ENCODE results near the gene SARM1.
A peak's percentile ranks its signal among the peaks of the same experiment; 100 is the strongest.

- no peak for TF ChIP-seq SMC3 (IDR thresholded peaks at IDR 0.05; ENCODE audit: low read length)
- TF ChIP-seq CAMTA2 (CRISPR knock-in tag; IDR thresholded peaks at IDR 0.05; ENCODE audit: borderline replicate concordance) = no peak
- no peak for TF ChIP-seq RFX3 (CRISPR knock-in tag; IDR thresholded peaks at IDR 0.05)
- TF ChIP-seq JUN (CRISPR knock-in tag; IDR thresholded peaks at IDR 0.05) = no peak
- no peak for TF ChIP-seq GABPA (IDR thresholded peaks at IDR 0.05; ENCODE audit: low read depth, low read length)
- TF ChIP-seq GABPA (CRISPR knock-in tag; IDR thresholded peaks at IDR 0.05; ENCODE audit: low read depth) = no peak
- TF ChIP-seq, protein P1, sequence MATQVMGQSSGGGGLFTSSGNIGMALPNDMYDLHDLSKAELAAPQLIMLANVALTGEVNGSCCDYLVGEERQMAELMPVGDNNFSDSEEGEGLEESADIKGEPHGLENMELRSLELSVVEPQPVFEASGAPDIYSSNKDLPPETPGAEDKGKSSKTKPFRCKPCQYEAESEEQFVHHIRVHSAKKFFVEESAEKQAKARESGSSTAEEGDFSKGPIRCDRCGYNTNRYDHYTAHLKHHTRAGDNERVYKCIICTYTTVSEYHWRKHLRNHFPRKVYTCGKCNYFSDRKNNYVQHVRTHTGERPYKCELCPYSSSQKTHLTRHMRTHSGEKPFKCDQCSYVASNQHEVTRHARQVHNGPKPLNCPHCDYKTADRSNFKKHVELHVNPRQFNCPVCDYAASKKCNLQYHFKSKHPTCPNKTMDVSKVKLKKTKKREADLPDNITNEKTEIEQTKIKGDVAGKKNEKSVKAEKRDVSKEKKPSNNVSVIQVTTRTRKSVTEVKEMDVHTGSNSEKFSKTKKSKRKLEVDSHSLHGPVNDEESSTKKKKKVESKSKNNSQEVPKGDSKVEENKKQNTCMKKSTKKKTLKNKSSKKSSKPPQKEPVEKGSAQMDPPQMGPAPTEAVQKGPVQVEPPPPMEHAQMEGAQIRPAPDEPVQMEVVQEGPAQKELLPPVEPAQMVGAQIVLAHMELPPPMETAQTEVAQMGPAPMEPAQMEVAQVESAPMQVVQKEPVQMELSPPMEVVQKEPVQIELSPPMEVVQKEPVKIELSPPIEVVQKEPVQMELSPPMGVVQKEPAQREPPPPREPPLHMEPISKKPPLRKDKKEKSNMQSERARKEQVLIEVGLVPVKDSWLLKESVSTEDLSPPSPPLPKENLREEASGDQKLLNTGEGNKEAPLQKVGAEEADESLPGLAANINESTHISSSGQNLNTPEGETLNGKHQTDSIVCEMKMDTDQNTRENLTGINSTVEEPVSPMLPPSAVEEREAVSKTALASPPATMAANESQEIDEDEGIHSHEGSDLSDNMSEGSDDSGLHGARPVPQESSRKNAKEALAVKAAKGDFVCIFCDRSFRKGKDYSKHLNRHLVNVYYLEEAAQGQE (IDR thresholded peaks at IDR 0.05; ENCODE audit: borderline replicate concordance in 1 of 2, low read depth in 1 of 2, low read length in 2 of 2) = no peak
- TF ChIP-seq ZNF280B (CRISPR knock-in tag; IDR thresholded peaks at IDR 0.05; ENCODE audit: borderline replicate concordance) = no peak
- TF ChIP-seq ETV5 (CRISPR knock-in tag; IDR thresholded peaks at IDR 0.05; ENCODE audit: borderline replicate concordance) = no peak
- TF ChIP-seq, protein P2, sequence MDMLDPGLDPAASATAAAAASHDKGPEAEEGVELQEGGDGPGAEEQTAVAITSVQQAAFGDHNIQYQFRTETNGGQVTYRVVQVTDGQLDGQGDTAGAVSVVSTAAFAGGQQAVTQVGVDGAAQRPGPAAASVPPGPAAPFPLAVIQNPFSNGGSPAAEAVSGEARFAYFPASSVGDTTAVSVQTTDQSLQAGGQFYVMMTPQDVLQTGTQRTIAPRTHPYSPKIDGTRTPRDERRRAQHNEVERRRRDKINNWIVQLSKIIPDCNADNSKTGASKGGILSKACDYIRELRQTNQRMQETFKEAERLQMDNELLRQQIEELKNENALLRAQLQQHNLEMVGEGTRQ (IDR thresholded peaks at IDR 0.05; ENCODE audit: low read depth, low read length) = no peak
- TF ChIP-seq, protein P2 (CRISPR knock-in tag; IDR thresholded peaks at IDR 0.05; ENCODE audit: borderline replicate concordance) = no peak
- TF ChIP-seq POLR2A (IDR thresholded peaks at IDR 0.05; ENCODE audit: insufficient read depth in 1 of 2, low read depth in 2 of 2, low read length in 2 of 2) = 0 out of 4 replicates have a peak, but pooled peaks of 1 of the 2 experiments have one; percentile 23
- TF ChIP-seq NFE2L1 (CRISPR knock-in tag; IDR thresholded peaks at IDR 0.05; ENCODE audit: borderline replicate concordance) = no peak
- TF ChIP-seq HOXA3 (CRISPR knock-in tag; IDR thresholded peaks at IDR 0.05) = no peak
- TF ChIP-seq TCF12 (IDR thresholded peaks at IDR 0.05) = no peak
- TF ChIP-seq TCF12 (CRISPR knock-in tag; IDR thresholded peaks at IDR 0.05) = no peak
- TF ChIP-seq MYNN (CRISPR knock-in tag; IDR thresholded peaks at IDR 0.05; ENCODE audit: low read depth) = no peak
Measured at GRCh38 chr17:28395968-28396367, 24.5 kb downstream of the SARM1 start.
